ENCODE results near the gene BOLA1.

GRCh38 chr1:149884433-149885338 is 14.7 kb upstream of the BOLA1 start:
- TF ChIP-seq CTCF (IDR thresholded peaks at IDR 0.05; ENCODE audit: low read depth, low read length) = no peak
- TF ChIP-seq, protein P1, sequence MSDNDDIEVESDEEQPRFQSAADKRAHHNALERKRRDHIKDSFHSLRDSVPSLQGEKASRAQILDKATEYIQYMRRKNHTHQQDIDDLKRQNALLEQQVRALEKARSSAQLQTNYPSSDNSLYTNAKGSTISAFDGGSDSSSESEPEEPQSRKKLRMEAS (IDR thresholded peaks at IDR 0.05; ENCODE audit: low read depth, low read length) = peak; percentile 61
